Astrocyte (in vitro differentiated cells and primary cell): ENCODE data around the gene OR6C4. TPM values are rescaled to one million over a fixed set of nuclear protein-coding genes. Genes with fewer than 3 reads are reported as not detected.
"Not testable (repeated sequence)": the region's sequence is repeated elsewhere in the genome, so short reads cannot be mapped to it uniquely, and the experiment has no call there.

Experiments
- DNase-seq: peaks from one replicate; pipeline ENCODE4 v3.0.0-alpha.2; 2010; ENCODE audit warnings: low read depth
- FAIRE-seq: peaks from 2 replicates; lab custom pipeline; 2011; peaks lifted over from hg19 to GRCh38; lab: Jason Lieb, UNC
- H2AFZ ChIP-seq: 2 replicates; pipeline ENCODE4 v1.6.0; 2012; ENCODE audit warnings: low read depth, low read length, inconsistent platforms
- H3K27ac ChIP-seq: 2 replicates; pipeline ENCODE4 v1.5.1; 2011; ENCODE audit warnings: low read depth, low read length, inconsistent platforms
- H3K27me3 ChIP-seq: 2 replicates; pipeline ENCODE4 v1.6.0; 2011; ENCODE audit warnings: low read length, inconsistent platforms; ENCODE audit not compliant: insufficient read depth
- H3K36me3 ChIP-seq: 2 replicates; pipeline ENCODE4 v1.5.1; 2011; ENCODE audit warnings: low read length, inconsistent platforms; ENCODE audit not compliant: insufficient read depth
- H3K4me1 ChIP-seq: 2 replicates; pipeline ENCODE4 v1.5.1; 2011; ENCODE audit warnings: low read length, inconsistent platforms; ENCODE audit not compliant: insufficient read depth
- H3K4me2 ChIP-seq: 2 replicates; pipeline ENCODE4 v1.6.0; 2012; ENCODE audit warnings: low read length, inconsistent platforms
- H3K4me3 ChIP-seq: 2 replicates; pipeline ENCODE4 v1.5.1; 2011; ENCODE audit warnings: low read depth, mild to moderate bottlenecking, low read length, inconsistent platforms; ENCODE audit not compliant: insufficient read depth
- H3K79me2 ChIP-seq: 2 replicates; pipeline ENCODE4 v1.6.0; 2012; ENCODE audit warnings: mild to moderate bottlenecking, low read length, inconsistent platforms; ENCODE audit not compliant: insufficient read depth
- H3K9ac ChIP-seq: 2 replicates; pipeline ENCODE4 v1.6.0; 2012; ENCODE audit warnings: mild to moderate bottlenecking, low read length, inconsistent platforms
- H3K9me3 ChIP-seq: 2 replicates; pipeline ENCODE4 v1.5.1; 2012; ENCODE audit warnings: low read depth, mild to moderate bottlenecking, low read length, inconsistent platforms; ENCODE audit not compliant: insufficient read depth
- H4K20me1 ChIP-seq: 2 replicates; pipeline ENCODE4 v1.6.0; 2012; ENCODE audit warnings: low read length, inconsistent platforms; ENCODE audit not compliant: insufficient read depth
- H3K27ac Mint-ChIP-seq: one replicate; pipeline ENCODE4 v1.8.0; 2021; ENCODE audit warnings: mild to moderate bottlenecking, mixed read lengths; ENCODE audit not compliant: unreplicated experiment
- H3K27me3 Mint-ChIP-seq: one replicate; pipeline ENCODE4 v1.8.0; 2021; ENCODE audit warnings: low read depth, mixed read lengths; ENCODE audit not compliant: unreplicated experiment
- H3K36me3 Mint-ChIP-seq: one replicate; pipeline ENCODE4 v1.8.0; 2021; ENCODE audit warnings: low read depth, mixed read lengths; ENCODE audit not compliant: unreplicated experiment
- H3K4me1 Mint-ChIP-seq: one replicate; pipeline ENCODE4 v1.8.0; 2021; ENCODE audit warnings: low read depth, mixed read lengths; ENCODE audit not compliant: unreplicated experiment
- H3K4me3 Mint-ChIP-seq: one replicate; pipeline ENCODE4 v1.8.0; 2021; ENCODE audit warnings: mild to moderate bottlenecking, moderate library complexity, mixed read lengths; ENCODE audit not compliant: unreplicated experiment
- H3K9me3 Mint-ChIP-seq: one replicate; pipeline ENCODE4 v1.8.0; 2021; ENCODE audit warnings: mild to moderate bottlenecking, mixed read lengths; ENCODE audit not compliant: unreplicated experiment
- EZH2 ChIP-seq: IDR thresholded peaks from 2 replicates; pipeline ENCODE4 v1.6.1; 2012; ENCODE audit warnings: mild to moderate bottlenecking, low read length, inconsistent platforms; ENCODE audit not compliant: insufficient read depth
- total RNA-seq: library from RNA; stranded (reverse); gene quantifications from 2 replicates; pipeline ENCODE4 v1.2.1, GENCODE V29; 2021
- TF ChIP-seq, protein P1 (sequence below): IDR thresholded peaks from 2 replicates; pipeline ENCODE4 v1.5.1; 2011; ENCODE audit warnings: low read depth, mild to moderate bottlenecking, inconsistent platforms, low read length, moderate library complexity; ENCODE audit not compliant: insufficient read depth

The OR6C4 gene
- total RNA-seq, 1 donor from 2014 or later: not detected

DNA sequence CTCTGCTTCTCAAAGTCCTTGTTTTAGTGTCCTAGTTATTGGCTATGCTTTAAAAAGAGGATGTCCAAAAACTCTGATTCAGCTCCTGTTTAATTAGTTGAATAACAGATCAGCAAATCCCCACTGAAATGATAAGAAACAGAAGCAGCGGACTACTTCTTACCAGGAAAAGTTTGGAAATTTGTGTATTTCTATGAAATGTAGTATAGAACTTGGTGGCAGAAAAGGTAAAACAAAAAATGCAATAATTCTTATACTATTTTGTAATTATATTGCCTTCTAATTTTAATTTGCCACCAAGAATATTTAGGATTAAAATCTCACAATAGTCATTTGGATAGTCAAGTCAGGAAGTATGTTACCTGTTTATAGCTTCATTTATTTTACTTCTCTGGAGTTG lies 22.8 kb downstream of the OR6C4 start, which contains the start of gene OR2AP1:
OR2AP1 (plus strand) TSS at position 301 of the 400 bp plus-strand sequence. CDS start 1,947 bp downstream, outside the sequence.
- Histone ChIP-seq H3K27ac (no peak within 1 kb of the TSS), H3K9me3 (no peaks in the 10 kb centered on the region), H3K27me3 (no peaks in the 10 kb centered on the region), H3K4me3 (no peak within 1 kb of the TSS), H3K4me2 (no peak within 1 kb of the TSS), H2AFZ (no peak within 1 kb of the TSS), H4K20me1 (no peaks in the 10 kb centered on the region), H3K36me3 (no peaks in the 10 kb centered on the region), H3K79me2 (no peaks in the 10 kb centered on the region), H3K4me1 (no peaks in the 10 kb centered on the region), H3K9ac (no peak within 1 kb of the TSS)
- no peaks in the 10 kb centered on the region for H3K27me3 Mint-ChIP-seq
- FAIRE-seq (no peak), DNase-seq (no peak)
- no peaks in the 10 kb centered on the region for H3K36me3 Mint-ChIP-seq
- peaks cover 15% of the 10 kb centered on the region for H3K9me3 Mint-ChIP-seq
- no peak within 1 kb of the TSS for H3K27ac Mint-ChIP-seq
- no peaks in the 10 kb centered on the region for H3K4me1 Mint-ChIP-seq
- TF ChIP-seq, protein P1, sequence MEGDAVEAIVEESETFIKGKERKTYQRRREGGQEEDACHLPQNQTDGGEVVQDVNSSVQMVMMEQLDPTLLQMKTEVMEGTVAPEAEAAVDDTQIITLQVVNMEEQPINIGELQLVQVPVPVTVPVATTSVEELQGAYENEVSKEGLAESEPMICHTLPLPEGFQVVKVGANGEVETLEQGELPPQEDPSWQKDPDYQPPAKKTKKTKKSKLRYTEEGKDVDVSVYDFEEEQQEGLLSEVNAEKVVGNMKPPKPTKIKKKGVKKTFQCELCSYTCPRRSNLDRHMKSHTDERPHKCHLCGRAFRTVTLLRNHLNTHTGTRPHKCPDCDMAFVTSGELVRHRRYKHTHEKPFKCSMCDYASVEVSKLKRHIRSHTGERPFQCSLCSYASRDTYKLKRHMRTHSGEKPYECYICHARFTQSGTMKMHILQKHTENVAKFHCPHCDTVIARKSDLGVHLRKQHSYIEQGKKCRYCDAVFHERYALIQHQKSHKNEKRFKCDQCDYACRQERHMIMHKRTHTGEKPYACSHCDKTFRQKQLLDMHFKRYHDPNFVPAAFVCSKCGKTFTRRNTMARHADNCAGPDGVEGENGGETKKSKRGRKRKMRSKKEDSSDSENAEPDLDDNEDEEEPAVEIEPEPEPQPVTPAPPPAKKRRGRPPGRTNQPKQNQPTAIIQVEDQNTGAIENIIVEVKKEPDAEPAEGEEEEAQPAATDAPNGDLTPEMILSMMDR: no peak
- TF ChIP-seq EZH2: no peak
- H3K4me3 Mint-ChIP-seq: no peak within 1 kb of the TSS

DNA sequence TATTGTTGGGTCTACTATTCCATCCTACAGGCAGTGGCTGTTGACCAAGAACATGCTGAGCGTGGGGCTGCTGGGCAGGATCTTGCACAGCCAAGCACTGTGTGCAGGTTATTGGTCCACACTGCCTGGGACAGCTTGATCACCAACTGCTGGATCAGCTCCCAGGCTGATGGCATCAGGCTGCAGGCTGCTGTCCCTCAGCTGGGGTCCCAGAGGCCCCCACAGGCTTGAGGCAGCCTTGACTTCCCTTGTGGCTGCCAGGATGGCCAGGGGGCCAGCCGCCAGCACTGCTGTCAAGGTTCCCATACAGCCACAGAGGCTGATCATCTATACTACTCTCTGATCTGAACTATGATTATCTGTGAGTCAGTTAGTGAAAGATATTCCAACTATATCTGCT lies 32.7 kb downstream of the OR6C4 start:
- no peak for FAIRE-seq
- Mint-ChIP-seq H3K36me3 (no peaks in the 10 kb centered on the region), H3K4me1 (no peaks in the 10 kb centered on the region), H3K27ac (no peak overlapping the region), H3K4me3 (no peak overlapping the region), H3K27me3 (peaks cover 1% of the 10 kb centered on the region), H3K9me3 (peaks cover 6% of the 10 kb centered on the region)
- Histone ChIP-seq H4K20me1 (no peaks in the 10 kb centered on the region), H3K36me3 (no peaks in the 10 kb centered on the region), H3K4me2 (no peak overlapping the region), H3K9ac (no peak overlapping the region), H3K4me1 (no peaks in the 10 kb centered on the region), H2AFZ (no peak overlapping the region), H3K9me3 (no peaks in the 10 kb centered on the region), H3K27ac (no peak overlapping the region), H3K79me2 (no peaks in the 10 kb centered on the region), H3K4me3 (no peak overlapping the region), H3K27me3 (no peaks in the 10 kb centered on the region)
- TF ChIP-seq, protein P1: no peak
- no peak for TF ChIP-seq EZH2
- no peak for DNase-seq

- TF ChIP-seq, protein P1: no peak
- no peak for TF ChIP-seq EZH2
- Mint-ChIP-seq H3K4me3 (no peak overlapping the region), H3K4me1 (no peaks in the 10 kb centered on the region), H3K9me3 (peaks cover 4% of the 10 kb centered on the region), H3K27ac (no peak overlapping the region), H3K36me3 (peaks cover 2% of the 10 kb centered on the region), H3K27me3 (no peaks in the 10 kb centered on the region)
- no peaks in the 10 kb centered on the region for H3K9me3 ChIP-seq
- H3K4me1 ChIP-seq: no peaks in the 10 kb centered on the region
- no peaks in the 10 kb centered on the region for H3K27me3 ChIP-seq
- no peak overlapping the region for H3K27ac ChIP-seq
- H3K9ac ChIP-seq: no peak overlapping the region
- no peak overlapping the region for H2AFZ ChIP-seq
- no peak overlapping the region for H3K4me2 ChIP-seq
- no peak overlapping the region for H3K4me3 ChIP-seq
- no peaks in the 10 kb centered on the region for H3K79me2 ChIP-seq
- no peaks in the 10 kb centered on the region for H4K20me1 ChIP-seq
- DNase-seq (no peak), FAIRE-seq (no peak)
- no peaks in the 10 kb centered on the region for H3K36me3 ChIP-seq
Observed at GRCh38 chr12:55585817-55586216, 36.4 kb downstream of the OR6C4 start.

DNA sequence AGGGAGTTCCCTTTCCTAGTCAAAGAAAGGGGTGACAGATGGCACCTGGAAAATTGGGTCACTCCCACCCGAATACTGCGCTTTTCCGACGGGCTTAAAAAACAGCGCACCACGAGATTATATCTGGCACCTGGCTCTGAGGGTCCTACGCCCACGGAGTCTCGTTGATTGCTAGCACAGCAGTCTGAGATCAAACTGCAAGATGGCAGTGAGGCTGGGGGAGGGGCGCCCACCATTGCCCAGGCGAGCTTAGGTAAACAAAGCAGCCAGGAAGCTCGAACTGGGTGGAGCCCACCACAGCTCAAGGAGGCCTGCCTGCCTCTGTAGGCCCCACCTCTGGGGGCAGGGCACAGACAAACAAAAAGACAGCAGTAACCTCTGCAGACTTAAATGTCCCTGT lies 40.8 kb downstream of the OR6C4 start:
- H3K27me3 Mint-ChIP-seq, H3K4me1 Mint-ChIP-seq, FAIRE-seq, H3K27ac Mint-ChIP-seq, H3K27ac ChIP-seq, H3K79me2 ChIP-seq, H4K20me1 ChIP-seq, H3K36me3 ChIP-seq, H3K9ac ChIP-seq, H3K4me2 ChIP-seq, H3K4me3 Mint-ChIP-seq, DNase-seq, H3K27me3 ChIP-seq, H3K9me3 ChIP-seq, H2AFZ ChIP-seq, H3K36me3 Mint-ChIP-seq, H3K4me3 ChIP-seq, H3K4me1 ChIP-seq: not testable (repeated sequence)
- peaks cover 14% of the 10 kb centered on the region for H3K9me3 Mint-ChIP-seq
